HUDEP-2 (cell line): Measurements from ENCODE around the gene PITPNC1.
"Not testable (repeated sequence)": the region's sequence is repeated elsewhere in the genome, so short reads cannot be mapped to it uniquely, and the experiment has no call there.

Experiments used
- DNase-seq, 76 experiments: peaks; one replicate each; lab custom pipeline; 2025; ENCODE audit not compliant: unreplicated experiment in 76 of 76; lab: John Stamatoyannopoulos, UW

The PITPNC1 gene

DNA sequence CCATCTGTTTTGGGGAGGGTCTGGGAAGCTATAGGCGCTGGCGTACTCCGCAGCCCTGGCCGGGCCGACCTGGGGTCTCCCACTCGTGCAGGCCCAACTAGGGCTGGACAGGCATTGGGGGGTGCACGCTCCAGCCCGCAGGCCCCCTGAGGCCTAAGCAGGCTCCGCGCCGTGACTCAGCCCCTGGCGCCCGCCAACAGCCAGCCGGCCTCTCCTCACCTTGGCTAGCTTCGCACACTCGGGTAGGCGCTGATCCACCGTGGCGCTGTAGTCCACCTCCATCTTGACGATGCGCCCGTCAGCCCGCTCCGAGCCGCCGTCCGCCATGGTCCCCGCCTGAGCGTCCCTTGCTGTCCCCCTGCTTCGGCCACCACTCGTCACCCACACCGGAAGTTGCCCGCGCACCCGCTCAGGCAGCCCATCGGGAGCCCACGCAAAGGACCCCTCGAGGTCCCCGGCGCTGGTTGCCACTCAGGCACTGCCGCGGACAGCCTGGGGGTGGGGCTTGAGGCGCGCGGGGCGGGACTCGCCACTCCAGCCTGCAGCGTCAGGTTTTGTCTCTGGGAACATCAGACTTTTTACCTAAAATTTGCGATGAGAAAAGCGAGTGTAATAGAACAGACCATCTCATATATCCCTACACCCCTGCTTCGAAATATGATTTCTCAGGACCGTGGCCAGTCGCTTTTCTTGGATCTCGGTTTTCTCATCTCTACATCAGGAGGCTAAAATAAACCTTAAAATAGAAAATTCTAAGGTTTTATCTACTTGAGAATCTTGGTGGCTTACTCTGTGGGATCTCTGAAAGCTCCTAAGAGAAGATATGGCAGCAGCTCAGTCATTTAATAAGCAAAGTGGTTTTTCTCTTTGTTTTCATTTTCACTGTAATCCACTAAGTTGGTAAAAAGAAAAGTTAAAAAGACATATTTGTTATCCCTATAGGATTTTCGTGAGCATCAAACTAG, 10.6 kb upstream of the PITPNC1 start, which contains the start of gene PSMD12:
Gene PSMD12, minus strand, starts transcription at position 385 of the 965 bp plus-strand sequence. Its CDS starts 58 bp downstream, at position 327.
- DNase-seq = peak in 74 of 76 experiments; percentile 31 to 97 (median 88)

DNA sequence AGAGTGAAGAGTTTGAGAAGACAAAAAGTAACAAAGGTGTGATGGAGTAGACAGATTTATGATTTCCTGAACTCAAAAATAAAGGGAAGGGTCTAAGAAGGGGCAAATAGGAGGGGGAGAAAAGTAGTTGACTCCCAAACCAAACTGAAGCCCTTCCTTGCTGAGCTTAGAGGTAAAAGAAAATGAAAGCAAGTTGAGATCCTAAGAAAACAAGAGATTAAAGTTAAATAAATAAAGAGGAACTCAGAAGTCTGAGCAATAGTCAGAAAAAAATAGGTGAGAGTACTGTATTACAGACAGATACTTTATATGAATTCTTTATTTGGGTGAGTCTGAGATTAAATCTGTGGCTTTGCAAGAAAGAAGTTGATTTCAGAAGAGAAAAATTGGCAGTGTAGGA, 7.4 kb upstream of the PITPNC1 start:
- DNase-seq = no peak

DNA sequence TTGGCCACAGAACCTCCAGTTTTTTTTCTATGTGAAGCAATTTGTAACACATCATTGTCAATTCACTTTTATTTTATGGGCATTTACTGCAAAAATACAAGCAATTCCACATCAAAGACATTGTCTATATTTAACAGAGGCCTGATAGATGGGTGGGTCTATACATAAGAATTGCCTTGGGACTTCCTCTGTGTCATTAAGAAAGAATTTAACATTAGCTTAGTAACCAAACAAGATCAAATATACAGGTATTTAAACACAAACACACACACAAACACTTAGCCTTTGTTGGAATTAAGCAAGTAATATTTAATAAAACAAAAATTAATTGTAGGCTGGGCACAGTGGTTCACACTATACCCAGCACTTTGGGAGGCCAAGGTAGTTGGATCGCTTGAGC, 4.3 kb upstream of the PITPNC1 start:
- DNase-seq = no peak

DNA sequence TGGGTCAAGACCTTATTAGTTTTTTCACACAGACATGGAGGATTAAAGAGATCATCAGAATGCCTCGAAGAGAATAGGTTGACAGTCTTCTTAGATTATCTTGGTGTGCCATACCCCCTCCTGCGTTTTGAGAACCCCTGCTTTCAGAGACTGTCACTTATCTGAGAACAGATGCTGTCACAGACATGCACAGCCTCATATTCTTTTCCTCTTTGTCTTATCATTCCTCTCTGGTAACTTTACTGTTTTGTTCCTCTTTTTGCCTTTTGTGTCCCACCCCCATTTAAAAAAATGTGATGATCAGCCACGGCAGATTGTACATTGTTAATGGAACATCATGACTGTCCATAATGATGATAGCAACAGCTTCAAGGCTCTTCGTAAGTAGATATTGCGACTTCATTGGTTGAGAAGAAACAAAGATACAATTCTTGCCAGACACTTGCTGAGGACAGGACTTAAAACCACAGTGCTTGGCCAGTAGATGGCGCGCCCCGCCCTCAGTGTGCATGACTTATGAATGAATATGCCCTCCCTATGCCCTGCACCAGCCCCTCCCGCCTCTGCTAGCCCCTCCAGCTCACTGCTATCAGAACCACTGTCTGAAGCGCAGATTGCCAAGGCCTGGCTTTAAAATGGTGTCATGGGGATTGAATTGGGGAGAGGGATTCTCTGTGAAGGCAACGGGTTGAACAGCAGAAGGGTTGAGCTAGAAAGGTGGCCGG, 2.6 kb upstream of the PITPNC1 start:
- peak in 74 of 76 experiments; percentile 46 to 98 (median 87) for DNase-seq

DNA sequence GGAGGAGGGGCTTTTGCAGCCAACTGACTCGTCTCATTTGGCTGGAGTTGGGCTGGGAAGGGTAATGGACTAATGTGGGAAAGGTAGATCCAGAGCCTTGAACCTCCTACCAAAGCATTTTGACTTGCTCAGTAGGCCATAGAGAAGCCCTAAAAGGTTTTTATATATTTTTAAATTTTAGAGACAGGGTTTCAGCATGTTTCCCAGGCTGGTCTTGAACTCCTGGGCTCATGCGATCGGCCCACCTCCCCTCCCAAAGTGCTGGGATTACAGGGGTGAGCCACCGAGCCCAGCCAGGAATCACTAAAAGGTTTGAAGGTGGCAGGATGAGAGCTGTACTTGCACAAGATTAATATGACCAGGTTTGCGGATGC, 2.0 kb upstream of the PITPNC1 start:
- DNase-seq = no peak

- DNase-seq = no peak
These were observed 1.4 kb upstream of the PITPNC1 start for GRCh38 chr17:67375716-67376115.

- no peak for DNase-seq
These were observed 705 bp upstream of the PITPNC1 start for GRCh38 chr17:67376415-67376736.

DNA sequence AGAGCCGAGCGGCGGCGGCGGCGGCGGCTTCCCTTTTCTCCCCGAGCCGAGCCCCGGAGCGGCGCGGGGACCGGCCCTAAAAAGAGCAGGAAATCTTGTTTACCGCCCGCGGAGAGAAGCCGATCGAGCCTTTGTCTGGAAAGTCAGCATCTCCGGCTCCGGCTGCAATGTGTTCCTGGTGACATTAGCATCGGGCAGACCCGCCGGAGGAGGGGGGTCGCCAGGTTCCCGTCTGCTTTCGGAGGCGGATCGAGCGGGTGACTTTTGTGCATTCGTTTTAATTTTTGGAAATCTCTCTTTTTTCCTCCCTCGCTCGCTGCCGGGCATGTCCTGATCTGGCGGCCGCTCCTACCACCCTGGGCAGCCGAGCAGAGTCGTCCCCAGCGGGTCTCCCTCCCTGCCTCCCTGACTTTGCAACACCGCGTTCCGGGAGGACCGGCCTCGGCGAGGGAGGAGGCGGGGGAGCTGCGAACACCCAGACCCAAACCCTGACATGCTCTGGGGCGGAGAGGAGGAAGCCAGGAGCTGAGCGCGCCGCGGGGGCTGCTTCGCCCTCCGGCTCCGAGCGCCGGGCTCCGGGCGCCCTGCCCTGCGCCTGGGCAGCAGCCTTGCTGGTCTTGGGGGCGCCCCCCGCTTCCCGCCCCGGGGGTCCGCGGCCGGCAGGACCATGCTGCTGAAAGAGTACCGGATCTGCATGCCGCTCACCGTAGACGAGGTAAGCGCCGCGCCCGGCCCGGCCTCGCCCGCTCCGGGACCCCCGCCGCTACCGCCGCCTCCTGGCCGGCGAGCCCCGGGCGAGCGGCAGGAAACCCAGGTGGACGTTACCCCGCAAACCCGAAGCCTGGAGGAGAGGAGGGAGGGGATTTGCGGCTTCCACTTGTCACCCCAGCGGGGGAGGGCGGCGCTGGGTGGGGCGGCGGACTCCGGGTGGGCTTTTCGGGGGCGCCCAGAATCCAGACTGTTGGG, 690 bp downstream of the PITPNC1 start:
- peak in 31 of 76 experiments; percentile 11 to 67 (median 30) for DNase-seq

DNA sequence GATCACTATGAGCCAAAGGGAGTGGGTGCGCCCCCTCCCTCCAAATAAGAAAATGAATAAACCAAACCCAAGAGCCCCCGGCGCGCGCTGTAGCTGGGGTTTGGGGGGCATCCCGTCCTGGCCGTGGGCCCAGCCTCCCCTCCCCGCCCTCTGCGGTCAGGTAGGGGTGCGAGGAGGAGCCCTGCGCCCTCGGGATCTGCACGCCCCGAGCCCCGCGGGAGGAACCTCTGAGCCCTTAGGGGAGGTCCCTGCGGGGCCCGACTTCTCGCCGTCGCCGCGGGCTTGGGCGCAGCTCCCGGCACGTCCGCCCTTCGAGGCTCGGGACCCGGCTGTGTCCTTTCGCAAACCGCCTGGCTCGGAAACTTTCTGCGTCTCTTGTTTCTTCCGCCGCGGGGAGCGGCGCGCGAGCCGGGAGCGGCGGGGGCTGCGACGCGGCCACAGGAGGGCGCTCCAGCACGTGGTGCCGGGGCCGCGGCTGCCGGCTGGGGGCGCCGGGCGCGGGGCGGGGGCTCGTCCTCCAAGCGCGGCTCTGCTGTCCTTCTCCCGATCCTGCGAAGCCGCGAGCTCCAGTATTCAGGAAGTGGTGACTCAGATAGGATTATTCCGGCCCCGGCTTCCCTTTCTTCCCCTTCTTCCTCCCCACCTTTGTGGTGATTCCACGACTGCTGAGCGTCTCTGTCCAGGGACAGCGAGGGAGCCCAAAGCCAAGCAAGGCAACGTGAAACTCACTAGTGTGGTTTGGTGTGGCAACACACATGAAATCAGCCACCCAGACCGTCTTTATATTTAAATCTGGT, 1.6 kb downstream of the PITPNC1 start:
- peak in 57 of 76 experiments; percentile 6 to 75 (median 47) for DNase-seq

DNA sequence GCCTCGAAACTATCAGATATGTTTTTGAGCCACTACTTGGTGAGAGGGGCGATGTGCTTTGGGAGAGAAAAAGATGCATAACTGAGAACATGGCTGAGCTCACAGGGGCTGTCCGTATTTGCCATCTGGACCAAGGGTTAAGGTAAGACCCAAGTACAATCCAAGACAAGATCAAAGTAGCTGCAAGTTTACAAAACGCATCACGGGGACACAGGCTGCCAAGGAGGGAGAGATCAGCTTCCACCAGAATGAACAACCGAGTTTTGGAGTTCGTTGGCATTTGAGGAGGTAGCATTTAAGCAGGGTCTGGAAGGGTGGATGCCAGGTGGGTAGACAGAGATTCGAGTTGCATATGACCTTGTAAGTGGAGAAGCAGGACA, 2.2 kb downstream of the PITPNC1 start:
- DNase-seq = no peak

- DNase-seq = peak in 6 of 76 experiments; percentile 4 to 19 (median 13)
These were observed 4.8 kb downstream of the PITPNC1 start for GRCh38 chr17:67381929-67382257.

- DNase-seq = no peak
These were observed 8.3 kb downstream of the PITPNC1 start for GRCh38 chr17:67385122-67385988.

DNA sequence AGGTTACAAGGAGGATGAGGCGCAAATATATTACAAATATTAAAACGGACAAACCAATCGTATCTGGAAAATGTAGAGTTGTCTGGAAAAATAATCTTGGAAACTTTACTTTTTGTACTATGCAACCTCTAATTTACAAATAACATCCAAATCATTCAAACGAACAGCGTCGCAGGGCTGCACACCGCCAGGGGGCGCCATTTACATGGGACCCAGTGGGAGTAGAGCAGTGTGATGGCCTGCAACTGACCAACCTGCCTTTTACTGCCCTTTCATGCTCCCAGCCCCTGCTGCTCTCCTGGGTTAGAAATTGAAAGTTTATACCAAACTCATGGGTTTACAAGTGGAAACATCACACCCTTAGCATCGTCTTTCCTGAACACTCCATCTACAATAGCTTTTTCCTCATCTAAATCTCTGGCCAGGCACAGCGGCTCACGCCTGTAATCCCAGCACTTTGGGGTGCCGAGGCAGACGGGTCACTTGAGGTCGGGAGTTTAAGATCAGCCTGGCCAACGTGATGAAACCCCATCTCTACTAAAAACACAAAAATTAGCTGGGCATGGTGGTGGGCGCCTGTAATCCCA, 10.0 kb downstream of the PITPNC1 start:
- peak in 31 of 76 experiments; percentile 1 to 57 (median 16) for DNase-seq

GRCh38 chr17:67388536-67388935, 11.5 kb downstream of the PITPNC1 start:
- DNase-seq = not testable (repeated sequence)

- DNase-seq = no peak
These were observed 11.9 kb downstream of the PITPNC1 start for GRCh38 chr17:67388986-67389385.

- no peak for DNase-seq
These were observed 13.0 kb downstream of the PITPNC1 start for GRCh38 chr17:67390006-67390645.

GRCh38 chr17:67390646-67391361, 13.7 kb downstream of the PITPNC1 start:
- DNase-seq = no peak
